ENCODE data around the gene RPS27A. TPM values are rescaled to one million over a fixed set of nuclear protein-coding genes. Genes with fewer than 3 reads are reported as not detected.
"Not testable (repeated sequence)": the region's sequence is repeated elsewhere in the genome, so short reads cannot be mapped to it uniquely, and the experiment has no call there.

The RPS27A gene
- 1,000 to 10,000 TPM; 1,837 to 3,584 (median 3,029) TPM for polyA plus RNA-seq (ENCODE audit: low read depth in 6 of 6)

DNA sequence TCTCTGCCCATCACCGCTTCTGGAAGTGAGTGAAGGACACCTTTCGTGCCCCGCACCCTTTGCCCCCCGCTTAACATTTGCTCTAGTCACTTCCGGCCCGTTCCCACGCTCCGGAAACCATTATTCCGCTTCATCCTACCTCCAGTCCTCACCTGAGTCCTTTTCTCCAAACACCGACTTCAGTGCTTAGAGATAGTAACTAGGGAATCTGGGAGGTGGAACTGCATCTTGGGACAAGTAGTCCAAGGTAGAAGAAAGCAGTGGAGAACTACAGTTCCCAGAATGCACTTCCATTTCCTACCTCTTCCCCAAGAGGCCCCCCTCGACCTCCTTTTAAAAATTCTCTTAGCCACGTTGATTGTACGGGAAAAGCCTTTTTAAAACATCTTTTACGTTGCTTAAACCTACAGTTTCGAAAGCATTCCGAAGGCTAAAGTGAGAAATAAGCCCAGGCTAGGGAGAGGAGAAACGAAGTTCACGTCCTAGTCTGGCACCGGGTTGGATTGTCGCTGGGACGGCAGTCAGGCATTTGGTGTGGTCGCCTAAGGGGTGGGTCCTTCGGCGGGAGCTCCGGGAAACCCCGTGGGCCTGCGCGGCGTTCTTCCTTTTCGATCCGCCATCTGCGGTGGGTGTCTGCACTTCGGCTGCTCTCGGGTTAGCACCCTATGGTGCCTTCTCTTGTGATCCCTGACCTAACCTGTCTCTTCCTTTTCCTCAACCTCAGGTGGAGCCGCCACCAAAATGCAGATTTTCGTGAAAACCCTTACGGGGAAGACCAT is at the start of gene RPS27A, which contains the start of gene CLHC1:
RPS27A (plus strand) TSS at position 605 of the 779 bp plus-strand sequence; CDS start at position 742, 137 bp downstream.
CLHC1 (minus strand) TSS at position 210 of the 779 bp plus-strand sequence. CDS start 9,882 bp downstream, outside the sequence.
- peaks cover 0 to 5% (median 0%) of the 10 kb centered on the region in 7 donors for H3K9me3 Mint-ChIP-seq
- peak; percentile 81 for ATAC-seq (ENCODE audit: low read depth in 2 of 2)
- H3K36me3 Mint-ChIP-seq: peaks cover 5 to 8% of the 10 kb centered on the region in 2 donors
- peak within 1 kb of the TSS; percentile 91 to 100 (median 100) for H3K4me3 Mint-ChIP-seq
- peak; percentile 93 for DNase-seq
- no peaks in the 10 kb centered on the region for H3K27me3 Mint-ChIP-seq
- H3K4me1 Mint-ChIP-seq: peaks cover 41 to 62% (median 60%) of the 10 kb centered on the region in 3 donors
- peak within 1 kb of the TSS; percentile 98 to 99 (median 99) for H3K27ac Mint-ChIP-seq

DNA sequence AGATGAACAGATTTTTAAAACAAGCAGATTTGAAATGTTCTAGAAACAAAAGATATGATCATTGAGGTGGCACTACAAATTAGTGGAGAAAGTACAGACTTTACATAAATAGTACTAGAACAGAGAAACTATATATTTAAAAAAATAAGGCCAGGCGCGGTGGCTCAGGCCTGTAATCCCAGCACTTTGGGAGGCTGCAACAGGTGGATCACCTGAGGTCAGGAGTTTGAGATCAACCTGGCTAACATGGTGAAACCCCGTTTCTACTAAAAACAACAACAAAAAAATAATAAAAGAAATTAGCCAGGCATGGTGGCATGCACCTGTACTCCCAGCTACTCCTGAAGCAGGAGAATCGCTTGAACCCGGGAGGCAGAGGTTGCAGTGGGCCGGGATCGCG is 45.7 kb upstream of the RPS27A start:
- ATAC-seq (ENCODE audit: low read depth in 2 of 2); H3K4me3 Mint-ChIP-seq; H3K27ac Mint-ChIP-seq; H3K4me1 Mint-ChIP-seq; H3K27me3 Mint-ChIP-seq; DNase-seq: not testable (repeated sequence)
- H3K9me3 Mint-ChIP-seq: peaks cover 0 to 20% (median 6%) of the 10 kb centered on the region in 7 donors
- peaks cover 7 to 17% of the 10 kb centered on the region in 2 donors for H3K36me3 Mint-ChIP-seq

DNA sequence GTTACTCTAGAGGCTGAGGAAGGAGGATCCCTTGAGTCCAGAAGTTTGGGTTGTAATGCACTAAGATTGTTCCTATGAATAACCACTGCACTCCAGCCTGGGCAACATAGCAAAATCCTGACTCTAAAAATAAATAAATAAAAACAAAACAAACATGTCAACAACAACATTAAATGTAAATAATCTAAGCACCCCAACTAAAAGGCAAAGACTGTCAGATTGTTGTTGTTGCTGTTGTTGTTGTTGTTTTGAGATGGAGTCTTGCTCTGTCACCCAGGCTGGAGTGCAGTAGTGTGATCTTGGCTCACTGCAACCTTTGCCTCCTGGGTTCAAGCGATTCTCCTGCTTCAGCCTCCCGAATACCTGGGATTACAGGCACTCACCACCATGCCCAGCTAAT is 40.6 kb upstream of the RPS27A start:
- not testable (repeated sequence) for H3K4me3 Mint-ChIP-seq; DNase-seq; ATAC-seq (ENCODE audit: low read depth in 2 of 2); H3K27ac Mint-ChIP-seq; H3K27me3 Mint-ChIP-seq; H3K4me1 Mint-ChIP-seq
- Mint-ChIP-seq H3K9me3 (peaks cover 0 to 27% (median 6%) of the 10 kb centered on the region in 7 donors), H3K36me3 (peaks cover 14 to 26% of the 10 kb centered on the region in 2 donors)

DNA sequence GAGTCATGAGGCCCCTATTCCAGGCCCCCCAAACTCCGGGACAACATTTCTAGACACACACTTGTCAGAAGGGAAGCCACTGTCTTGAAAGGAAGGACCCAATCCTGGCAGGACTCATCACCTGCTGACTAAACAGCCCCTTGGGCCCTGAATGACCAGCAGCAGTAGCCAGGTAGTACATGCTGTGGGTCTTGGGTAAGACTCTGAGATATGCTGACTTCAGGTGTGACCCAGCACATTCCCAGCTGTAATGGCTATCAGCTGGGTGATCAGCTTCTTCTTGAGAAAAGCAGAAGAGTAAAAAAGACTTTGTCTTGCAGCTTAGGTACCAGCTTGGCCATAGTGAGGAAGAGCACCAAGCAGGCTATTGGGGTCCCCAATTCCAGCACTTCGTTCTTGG is 36.0 kb upstream of the RPS27A start:
- no peak for ATAC-seq (ENCODE audit: low read depth in 2 of 2)

DNA sequence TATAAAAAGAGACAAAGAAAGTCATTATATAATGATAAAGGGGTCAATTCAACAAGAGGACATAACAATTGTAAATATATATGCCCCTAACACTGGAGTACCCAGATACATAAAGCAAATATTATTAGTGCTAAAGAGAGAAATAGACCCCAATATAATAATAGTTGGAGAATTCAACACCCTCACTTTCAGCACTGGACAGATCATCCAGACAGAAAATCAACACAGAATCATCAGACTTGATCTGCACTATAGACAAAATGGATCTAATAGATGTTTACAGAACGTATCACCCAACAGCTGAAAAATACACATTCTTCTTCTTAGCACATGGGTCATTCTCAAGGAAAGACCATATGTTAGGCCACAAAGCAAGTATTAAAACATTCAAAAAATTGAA is 32.1 kb upstream of the RPS27A start:
- ATAC-seq (ENCODE audit: low read depth in 2 of 2) (no peak), DNase-seq (no peak)
- H3K4me3 Mint-ChIP-seq: no peak overlapping the region
- peaks cover 17 to 46% (median 30%) of the 10 kb centered on the region in 7 donors for H3K9me3 Mint-ChIP-seq
- H3K4me1 Mint-ChIP-seq: no peaks in the 10 kb centered on the region
- no peak overlapping the region for H3K27ac Mint-ChIP-seq
- H3K27me3 Mint-ChIP-seq: no peaks in the 10 kb centered on the region
- H3K36me3 Mint-ChIP-seq: peaks cover 47 to 52% of the 10 kb centered on the region in 2 donors

More for the DNA sequence above, 36.0 kb upstream of the RPS27A start:
- Mint-ChIP-seq H3K27ac (peak overlapping the region in 1 of 6 donors; percentile 10), H3K4me3 (no peak overlapping the region), H3K4me1 (no peaks in the 10 kb centered on the region), H3K36me3 (peaks cover 45 to 47% of the 10 kb centered on the region in 2 donors), H3K27me3 (no peaks in the 10 kb centered on the region), H3K9me3 (peaks cover 13 to 34% (median 23%) of the 10 kb centered on the region in 7 donors)
- DNase-seq: no peak

DNA sequence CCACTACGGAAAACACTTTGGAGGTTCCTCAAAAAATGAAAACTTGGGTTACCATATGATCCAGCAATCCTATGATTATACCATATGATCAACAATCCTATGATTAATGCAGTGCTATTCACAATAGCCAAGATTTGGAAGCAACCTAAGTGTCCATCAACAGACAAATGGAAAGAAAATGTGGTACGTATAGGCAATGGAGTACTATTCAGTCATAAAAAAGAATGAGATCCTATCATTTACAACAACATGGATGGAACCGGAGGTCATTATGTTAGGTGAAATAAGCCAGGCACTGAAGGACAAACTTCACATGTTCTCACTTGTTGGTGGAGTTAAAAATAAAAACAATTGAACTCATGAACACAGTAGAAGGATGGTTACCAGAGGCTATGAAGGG is 28.0 kb upstream of the RPS27A start:
- H3K4me3 Mint-ChIP-seq: peak overlapping the region in 1 of 8 donors; percentile 54
- H3K27me3 Mint-ChIP-seq: no peaks in the 10 kb centered on the region
- H3K4me1 Mint-ChIP-seq: no peaks in the 10 kb centered on the region
- H3K9me3 Mint-ChIP-seq: peaks cover 7 to 41% (median 22%) of the 10 kb centered on the region in 7 donors
- no peak for ATAC-seq (ENCODE audit: low read depth in 2 of 2)
- peaks cover 25 to 32% of the 10 kb centered on the region in 2 donors for H3K36me3 Mint-ChIP-seq
- no peak for DNase-seq
- peak overlapping the region in 1 of 6 donors; percentile 32 for H3K27ac Mint-ChIP-seq

DNA sequence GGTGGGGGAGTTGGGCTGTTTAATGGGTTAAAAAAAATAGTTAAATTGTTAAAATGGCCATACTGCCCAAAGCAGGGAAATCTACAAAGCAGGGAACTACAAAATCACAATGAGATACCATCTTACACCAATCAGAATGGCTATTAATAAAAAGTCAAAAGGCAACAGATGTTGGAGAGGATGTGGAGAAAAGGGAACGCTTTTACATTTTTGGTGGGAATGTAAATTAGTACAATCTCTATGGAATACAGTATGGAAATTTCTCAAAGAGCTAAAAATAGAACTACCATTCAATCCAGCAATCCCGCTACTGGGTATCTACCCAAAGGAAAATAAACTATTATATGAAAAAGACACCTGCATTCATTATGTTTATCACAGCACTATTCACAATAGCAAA is 27.5 kb upstream of the RPS27A start:
- Mint-ChIP-seq H3K4me3 (peak overlapping the region in 1 of 8 donors; percentile 54), H3K27ac (no peak overlapping the region), H3K4me1 (no peaks in the 10 kb centered on the region), H3K9me3 (peaks cover 5 to 37% (median 18%) of the 10 kb centered on the region in 7 donors), H3K36me3 (peaks cover 21 to 32% of the 10 kb centered on the region in 2 donors), H3K27me3 (no peaks in the 10 kb centered on the region)
- no peak for ATAC-seq (ENCODE audit: low read depth in 2 of 2)
- no peak for DNase-seq

DNA sequence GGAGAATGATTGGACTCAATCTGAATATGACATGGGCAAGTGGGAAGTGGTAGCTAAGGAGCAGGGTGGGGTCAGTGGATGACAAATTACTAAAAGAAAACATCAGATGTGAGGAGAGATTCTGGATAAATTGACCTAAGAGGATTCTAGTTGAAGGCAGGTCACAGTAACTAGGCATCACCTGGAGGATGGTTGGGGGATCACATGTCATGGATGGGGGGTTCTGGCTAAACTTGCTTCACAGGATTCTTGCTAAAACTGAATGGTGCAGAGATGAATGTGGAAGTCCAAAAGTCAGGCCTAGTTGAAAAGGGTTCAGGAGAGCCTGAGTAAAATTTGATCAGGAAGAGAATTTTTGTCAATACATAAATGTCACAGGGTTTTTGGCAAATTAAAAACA is 18.7 kb upstream of the RPS27A start:
- no peak for ATAC-seq (ENCODE audit: low read depth in 2 of 2)
- H3K27me3 Mint-ChIP-seq: no peaks in the 10 kb centered on the region
- no peak for DNase-seq
- H3K27ac Mint-ChIP-seq: peak overlapping the region in 2 of 6 donors; percentile 16 to 53
- no peaks in the 10 kb centered on the region for H3K9me3 Mint-ChIP-seq
- no peak overlapping the region for H3K4me3 Mint-ChIP-seq
- no peaks in the 10 kb centered on the region for H3K4me1 Mint-ChIP-seq
- H3K36me3 Mint-ChIP-seq: peaks cover 0 to 5% of the 10 kb centered on the region in 2 donors

DNA sequence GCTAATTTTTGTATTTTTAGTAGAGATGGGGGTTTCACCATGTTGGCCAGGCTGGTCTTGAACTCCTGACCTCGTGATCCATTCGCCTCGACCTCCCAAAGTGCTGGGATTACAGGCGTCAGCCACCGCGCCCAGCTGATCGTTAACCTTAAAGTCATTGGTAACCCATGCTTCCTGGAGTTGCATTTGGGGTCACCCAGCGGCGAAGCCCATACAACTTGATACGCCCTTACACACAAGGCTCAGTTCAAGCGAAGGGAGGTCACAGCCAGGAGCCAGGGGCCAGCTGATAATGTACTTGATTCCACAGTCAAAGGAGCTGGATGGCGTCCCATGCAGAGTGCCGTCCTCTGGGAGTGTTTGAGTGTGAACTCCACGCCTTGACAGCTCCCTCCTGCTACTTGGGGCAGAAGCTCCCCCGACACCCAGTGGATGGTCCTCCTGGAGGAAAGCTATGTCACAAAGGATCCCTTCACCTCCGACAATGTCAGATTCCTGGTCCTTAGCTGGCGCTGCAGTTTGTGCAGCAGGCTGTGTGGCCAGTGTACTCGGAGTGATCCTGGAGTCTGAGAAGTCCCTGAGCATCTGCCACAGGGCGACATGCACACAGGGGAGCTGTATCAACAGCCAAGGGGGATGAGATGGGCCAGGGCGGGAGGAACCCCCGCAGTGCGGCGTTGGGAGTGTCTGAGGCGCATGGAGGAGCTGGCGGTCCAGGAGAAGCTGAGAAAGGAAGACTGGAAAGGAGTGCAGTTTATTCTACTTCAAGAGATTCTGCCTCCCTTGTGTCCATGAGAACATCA is 8.3 kb upstream of the RPS27A start:
- no peak for DNase-seq
- H3K9me3 Mint-ChIP-seq: peaks cover 0 to 5% (median 0%) of the 10 kb centered on the region in 7 donors

DNA sequence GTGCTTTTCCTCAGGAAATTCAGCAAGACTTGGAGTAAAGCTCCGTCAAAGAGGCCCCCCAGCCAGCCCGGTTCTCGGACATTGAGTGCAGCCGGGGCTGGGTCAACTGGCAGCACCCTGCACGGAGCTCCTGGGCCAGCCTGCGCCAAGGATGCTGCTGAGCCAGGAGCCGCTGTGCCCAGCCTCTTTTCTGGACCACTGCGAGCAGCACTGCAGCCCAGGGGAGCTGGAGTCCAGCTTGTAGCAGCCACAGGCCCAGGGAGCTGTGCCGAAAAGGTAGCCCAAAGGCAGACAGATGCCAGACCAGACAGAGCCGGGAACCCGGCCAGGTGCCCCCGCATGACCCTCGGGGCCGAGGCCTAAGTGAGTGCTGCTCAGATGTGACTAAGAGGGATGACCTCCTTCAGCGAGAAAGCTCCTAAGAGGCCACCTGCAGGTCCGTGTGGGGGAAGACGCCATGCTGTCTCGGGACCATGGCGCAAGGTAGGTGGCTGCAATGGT is 7.7 kb upstream of the RPS27A start:
- no peak for DNase-seq
- no peak for ATAC-seq (ENCODE audit: low read depth in 2 of 2)
- Mint-ChIP-seq H3K9me3 (peaks cover 0 to 5% (median 0%) of the 10 kb centered on the region in 7 donors), H3K27ac (peak overlapping the region in 4 of 6 donors; percentile 76 to 92 (median 82)), H3K36me3 (no peaks in the 10 kb centered on the region), H3K27me3 (no peaks in the 10 kb centered on the region), H3K4me3 (peak overlapping the region in 2 of 8 donors; percentile 68 to 84), H3K4me1 (peaks cover 18 to 50% (median 25%) of the 10 kb centered on the region in 3 donors)

More for the DNA sequence above, 8.3 kb upstream of the RPS27A start:
- Mint-ChIP-seq H3K27ac (peak overlapping the region; percentile 74 to 96 (median 89)), H3K4me3 (peak overlapping the region; percentile 68 to 93 (median 83)), H3K36me3 (no peaks in the 10 kb centered on the region), H3K4me1 (peaks cover 14 to 46% (median 22%) of the 10 kb centered on the region in 3 donors), H3K27me3 (no peaks in the 10 kb centered on the region)
- ATAC-seq (ENCODE audit: low read depth in 2 of 2): no peak

DNA sequence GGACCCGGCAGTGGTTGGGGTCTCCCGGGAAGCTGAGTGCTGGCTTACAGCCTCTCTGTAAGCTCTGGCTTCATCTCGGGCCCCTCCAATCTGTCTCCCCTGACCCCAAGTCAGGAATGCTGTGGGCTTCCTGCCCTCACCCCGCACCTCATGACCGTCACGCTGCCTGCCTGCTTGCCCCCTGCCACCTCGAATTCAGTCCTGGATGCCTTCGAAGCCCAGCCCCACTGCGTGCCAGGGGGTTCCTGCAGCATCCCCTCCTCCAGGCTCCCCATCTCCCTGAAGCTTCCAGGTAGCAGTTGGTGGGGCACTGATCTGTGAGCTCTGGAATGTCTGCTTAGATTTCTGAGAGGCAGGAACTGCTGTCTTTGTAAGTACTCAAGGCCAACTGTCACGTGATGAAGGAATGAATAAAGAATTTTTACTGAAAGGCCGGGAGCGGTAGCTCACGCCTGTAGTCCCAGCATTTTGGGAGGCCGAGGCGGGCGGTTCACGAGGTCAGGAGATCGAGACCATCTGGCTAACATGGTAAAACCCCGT is 6.9 kb upstream of the RPS27A start:
- no peak for DNase-seq
- no peak for ATAC-seq (ENCODE audit: low read depth in 2 of 2)
- Mint-ChIP-seq H3K36me3 (no peaks in the 10 kb centered on the region), H3K9me3 (peaks cover 0 to 5% (median 0%) of the 10 kb centered on the region in 7 donors), H3K4me1 (peaks cover 25 to 54% (median 26%) of the 10 kb centered on the region in 3 donors), H3K27me3 (no peaks in the 10 kb centered on the region), H3K4me3 (peak overlapping the region in 3 of 8 donors; percentile 15 to 84 (median 20)), H3K27ac (peak overlapping the region in 4 of 6 donors; percentile 76 to 81 (median 80))

DNA sequence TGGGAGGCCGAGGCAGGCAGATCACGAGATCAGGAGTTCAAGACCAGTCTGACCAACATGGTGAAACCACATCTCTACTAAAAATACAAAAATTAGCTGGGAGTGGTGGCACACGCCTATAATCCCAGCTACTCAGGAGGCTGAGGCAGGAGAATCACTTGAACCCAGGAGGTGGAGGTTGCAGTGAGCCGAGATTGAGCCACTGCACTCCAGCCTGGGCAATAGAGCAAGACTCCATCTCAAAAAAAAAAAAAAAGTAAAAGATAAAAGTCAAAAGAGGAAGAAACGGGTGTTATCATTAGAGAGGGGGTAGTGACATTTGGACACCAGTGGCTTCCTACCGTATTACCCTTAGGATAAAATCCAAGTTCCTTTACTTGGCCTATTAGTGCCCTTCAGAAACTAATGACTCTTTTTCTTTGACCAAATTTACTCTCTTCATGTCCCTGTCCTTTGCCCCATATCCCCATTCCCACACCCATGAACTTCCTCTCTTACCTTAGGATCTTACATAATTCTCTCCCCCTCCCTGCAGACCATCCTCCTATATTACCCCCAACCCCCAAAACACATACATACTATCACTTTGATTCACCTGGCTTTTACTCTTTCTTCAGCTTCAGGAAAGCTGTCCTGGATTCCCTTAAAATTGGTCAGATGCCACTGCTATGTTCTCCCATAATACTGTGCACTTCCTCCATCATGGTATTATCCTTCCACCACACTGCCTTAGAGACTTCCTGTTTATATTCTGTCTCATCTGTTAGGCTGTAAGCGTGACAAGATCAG is 4.9 kb upstream of the RPS27A start:
- not testable (repeated sequence) for ATAC-seq (ENCODE audit: low read depth in 2 of 2); DNase-seq; H3K27me3 Mint-ChIP-seq; H3K9me3 Mint-ChIP-seq; H3K36me3 Mint-ChIP-seq
- peak overlapping the region; percentile 2 to 91 (median 57) for H3K4me3 Mint-ChIP-seq
- peaks cover 34 to 62% (median 42%) of the 10 kb centered on the region in 3 donors for H3K4me1 Mint-ChIP-seq
- H3K27ac Mint-ChIP-seq: peak overlapping the region in 5 of 6 donors; percentile 15 to 84 (median 53)
